Activated CD8-positive, alpha-beta memory T cell treated with anti-CD3 and anti-CD28 coated beads for 24 hours (primary cell): ENCODE measurements around the gene SLC17A9.

Source experiments
- DNase-seq: peaks from one replicate; pipeline ENCODE4 v3.0.0-alpha.2; 2020

SLC17A9 gene

DNA sequence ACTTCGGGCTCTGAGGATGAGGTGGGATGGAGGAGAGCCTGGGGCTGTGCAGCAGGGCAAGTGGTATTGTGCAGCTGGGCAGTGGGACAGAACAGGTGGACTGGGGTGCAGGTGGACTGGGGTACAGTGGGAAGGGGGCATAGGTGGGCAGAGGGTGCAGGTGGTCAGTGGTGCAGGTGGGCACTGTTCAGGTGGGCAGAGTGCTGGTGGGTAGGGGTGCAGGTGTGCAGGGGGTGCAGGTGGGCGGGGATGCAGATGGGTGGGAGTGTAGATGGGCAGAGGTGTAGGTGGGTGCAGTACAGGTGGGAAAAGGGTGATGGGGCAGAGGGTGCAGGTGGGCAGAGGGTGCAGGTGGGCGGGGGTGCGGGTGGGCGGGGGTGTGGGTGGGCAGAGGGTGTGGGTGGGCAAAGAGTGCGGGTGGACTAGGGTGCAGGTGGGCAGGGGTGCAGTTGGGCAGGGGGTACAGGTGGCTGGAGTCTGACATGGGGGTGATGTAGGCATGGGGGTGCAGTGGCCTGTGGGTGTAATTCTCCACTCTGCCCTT, 33.8 kb downstream of the SLC17A9 start:
- DNase-seq, result no peak

GRCh38 chr20:62987114-62987513, 34.6 kb downstream of the SLC17A9 start:
- DNase-seq, result no peak

DNA sequence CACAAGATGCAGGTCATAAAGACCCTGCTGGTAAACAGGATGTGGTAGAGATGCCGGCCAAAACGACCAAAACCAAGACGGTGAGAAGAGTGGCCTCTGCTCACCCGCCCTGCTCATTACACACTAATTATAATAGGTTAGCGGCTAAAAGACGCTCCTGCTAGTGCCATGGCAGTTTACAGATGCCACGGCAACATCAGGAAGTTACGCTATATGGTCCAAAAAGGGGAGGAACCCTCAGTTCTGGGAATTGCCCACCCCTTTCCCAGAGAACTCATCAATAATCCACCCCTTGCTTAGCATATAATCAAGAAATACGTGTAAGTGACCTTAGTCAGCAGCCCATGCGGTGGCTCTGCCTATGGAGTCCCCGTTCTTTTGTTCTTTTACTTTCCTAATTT, 36.7 kb downstream of the SLC17A9 start:
- DNase-seq, result no peak

- DNase-seq, result no peak
Measured at GRCh38 chr20:62990306-62990825, 37.9 kb downstream of the SLC17A9 start.

DNA sequence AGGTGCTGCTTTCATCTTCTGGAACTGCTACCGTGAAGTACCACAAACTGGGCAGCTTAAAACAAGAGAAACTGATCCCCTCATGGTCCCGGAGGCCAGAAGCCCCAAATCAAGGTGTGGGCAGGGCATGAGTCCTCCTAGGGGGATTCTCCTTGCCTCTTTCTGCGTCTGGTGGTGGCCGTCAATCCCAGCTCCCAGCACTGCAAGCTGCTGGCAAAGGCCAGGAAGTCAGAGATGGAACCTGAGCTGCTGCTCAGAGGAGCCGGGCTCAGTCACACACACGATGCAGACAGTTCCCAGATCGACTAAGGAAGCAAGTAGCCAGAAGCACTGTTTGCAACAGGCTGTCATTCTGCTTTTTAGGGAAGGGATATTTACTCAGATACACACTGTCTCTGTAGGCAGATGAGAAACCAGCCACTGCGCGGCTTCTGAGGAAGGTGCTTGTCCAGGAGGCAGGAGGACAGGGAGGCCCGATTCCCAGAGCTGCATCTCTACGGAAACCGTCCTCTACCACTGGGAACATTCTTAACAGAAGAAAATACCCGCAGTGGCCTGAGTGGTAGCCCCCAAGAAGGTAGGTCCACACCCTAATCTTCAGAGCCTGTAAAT, 38.8 kb downstream of the SLC17A9 start:
- no peak for DNase-seq

DNA sequence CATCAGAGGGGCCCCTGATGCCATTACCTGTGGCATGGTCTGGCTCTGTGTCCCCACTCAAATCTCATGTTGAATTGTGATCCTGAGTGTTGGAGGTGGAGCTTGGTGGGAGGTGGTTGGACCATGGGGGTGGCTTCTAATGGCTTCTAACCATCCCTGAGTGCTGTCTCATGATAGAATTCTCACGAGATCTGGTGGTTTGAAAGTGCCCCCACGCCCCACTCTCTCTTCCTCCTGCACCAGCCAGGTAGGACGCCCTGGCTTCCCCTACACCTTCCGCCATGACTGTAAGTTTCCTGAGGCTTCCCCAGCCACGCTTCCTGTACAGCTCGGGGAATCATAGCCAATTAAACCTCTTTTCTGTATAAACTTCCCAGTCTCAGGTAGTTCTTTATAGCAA, 39.4 kb downstream of the SLC17A9 start:
- no peak for DNase-seq

DNA sequence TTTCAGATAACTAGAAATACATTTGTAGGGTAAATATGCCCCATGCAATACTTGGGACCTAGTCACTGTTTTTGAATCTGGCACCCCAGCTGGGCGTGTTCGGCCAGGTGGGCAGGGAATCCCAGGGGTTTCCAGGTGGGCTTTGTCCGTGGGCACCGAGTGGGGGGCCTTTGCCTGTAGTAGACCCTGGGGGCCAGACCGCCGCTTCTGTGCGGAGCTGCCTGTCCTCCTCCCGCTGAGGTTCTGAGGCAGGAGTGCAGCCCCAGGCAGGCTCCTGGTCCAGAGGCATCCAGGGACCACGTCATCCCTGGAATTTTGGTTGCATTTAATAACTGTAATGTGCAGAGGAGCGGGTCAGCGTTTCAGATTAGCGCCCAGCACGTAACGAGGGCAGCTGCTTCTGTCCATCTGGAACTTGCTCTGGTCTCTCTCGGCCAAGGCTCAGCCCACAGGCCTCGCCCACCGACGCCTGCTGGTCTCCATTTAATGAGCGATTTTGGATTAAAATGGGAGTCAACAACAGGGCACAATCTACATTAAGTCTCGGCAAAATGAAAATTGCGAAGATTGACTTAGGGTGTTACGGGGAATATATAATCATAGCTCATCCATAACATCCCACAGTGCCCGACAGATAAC, 41.5 kb downstream of the SLC17A9 start:
- DNase-seq, result no peak

- no peak for DNase-seq
Measured at GRCh38 chr20:62994869-62995281, 42.4 kb downstream of the SLC17A9 start.

- DNase-seq, result no peak
Measured at GRCh38 chr20:62995481-62995880, 43.0 kb downstream of the SLC17A9 start.

- DNase-seq, result no peak
Measured at GRCh38 chr20:62995898-62996595, 43.5 kb downstream of the SLC17A9 start.

DNA sequence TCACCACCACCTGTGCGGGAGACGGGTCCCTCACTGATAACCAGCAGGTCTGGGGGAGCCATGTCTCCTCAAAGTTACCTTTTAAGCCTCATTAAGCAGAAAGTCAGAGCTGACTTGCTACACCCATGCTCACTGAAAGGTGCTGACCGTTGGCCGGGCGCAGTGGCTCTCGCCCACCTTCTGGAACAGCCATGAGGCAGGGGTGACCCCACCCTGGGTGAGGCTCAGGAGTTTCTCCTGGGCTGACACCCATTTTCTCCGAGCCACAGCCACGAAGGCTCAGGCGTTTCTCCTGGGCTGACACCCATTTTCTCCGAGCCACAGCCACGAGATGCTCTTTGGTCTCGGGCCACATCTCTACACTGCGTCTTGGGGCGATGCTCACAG, 44.1 kb downstream of the SLC17A9 start:
- DNase-seq, result no peak

DNA sequence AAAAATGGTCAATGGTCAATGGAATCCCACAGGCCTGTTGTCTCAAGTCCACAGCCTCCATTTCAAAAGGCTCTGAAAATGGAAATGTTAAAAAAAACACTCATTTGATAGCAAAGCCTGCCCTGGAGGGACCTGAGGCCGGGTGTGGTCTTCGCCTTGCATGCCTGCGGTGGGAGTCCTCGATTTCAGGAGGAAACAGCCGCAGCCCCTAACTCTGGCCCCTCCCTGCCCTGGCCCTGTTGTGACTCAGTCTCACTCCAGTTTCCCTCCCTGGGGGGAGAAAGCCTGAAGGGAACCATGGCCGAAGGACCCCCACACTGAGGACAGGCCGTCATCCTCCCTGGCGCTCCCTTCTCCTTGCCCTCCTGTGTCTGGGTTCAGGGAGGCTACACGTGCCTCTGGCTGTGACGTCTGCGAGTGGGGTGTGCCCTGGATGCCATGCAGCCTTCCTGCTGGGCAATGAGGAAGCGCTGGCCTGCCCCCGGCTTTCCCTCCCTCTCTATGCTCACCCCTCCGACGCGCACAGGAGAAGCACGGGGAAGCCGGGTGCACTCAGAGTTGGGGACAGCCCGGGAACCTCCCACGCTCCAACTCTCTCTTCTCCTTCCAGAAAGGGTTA, 45.0 kb downstream of the SLC17A9 start:
- no peak for DNase-seq

DNA sequence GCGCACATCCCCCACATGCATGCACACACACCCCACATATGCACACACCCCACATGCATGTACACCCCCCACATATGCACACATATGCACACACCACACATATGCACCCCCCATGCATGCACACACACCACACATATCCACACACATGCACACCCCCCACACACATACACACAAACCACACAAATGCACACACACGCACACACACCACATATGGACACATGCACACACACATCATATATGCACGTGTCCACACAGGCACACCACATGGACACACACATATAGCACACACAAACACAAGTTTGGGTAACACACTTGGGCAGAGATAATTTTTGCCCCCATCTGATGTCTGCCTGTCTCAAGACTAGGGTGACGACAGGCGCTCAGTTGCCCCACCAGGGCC, 45.9 kb downstream of the SLC17A9 start:
- DNase-seq, result no peak

DNA sequence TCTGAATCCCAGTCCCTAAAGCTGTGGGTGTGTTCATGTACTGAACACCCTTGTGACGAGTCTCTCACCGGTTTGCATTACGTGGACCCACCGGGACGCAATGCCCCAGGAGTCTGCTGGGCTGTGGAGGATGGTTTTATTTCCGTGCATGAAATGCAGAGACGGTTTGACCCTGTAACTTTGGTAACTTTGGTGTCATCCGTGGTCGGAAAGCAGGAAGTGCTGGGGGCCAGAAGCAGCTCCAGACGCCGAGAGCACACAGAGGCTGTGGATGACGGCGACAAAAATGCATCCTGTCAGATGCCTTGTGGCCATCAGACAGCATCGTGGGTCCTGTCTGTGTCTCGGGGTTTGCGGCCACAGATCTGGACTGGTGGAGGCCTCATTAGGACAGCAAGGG, 47.1 kb downstream of the SLC17A9 start:
- no peak for DNase-seq

GRCh38 chr20:63000036-63000435, 47.5 kb downstream of the SLC17A9 start:
- no peak for DNase-seq

DNA sequence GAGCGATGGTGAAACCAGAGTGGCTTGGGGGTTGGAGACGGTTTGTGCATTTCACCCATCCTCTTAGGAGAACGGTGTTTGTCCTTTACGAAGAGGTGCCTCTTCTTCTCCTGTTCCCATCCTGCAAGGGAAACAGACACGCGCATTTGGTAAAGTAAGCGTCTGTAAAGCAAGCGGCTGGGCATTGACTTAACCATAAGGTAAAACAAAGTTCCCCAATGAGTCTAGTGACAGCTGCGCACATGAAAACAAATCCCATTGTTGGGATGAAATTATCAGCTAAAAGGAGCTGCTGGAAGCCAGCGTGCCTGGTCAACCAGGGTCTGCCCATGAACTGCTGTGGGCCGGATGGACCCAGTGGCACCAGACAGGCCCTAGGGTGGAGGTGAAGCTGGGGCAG, 48.4 kb downstream of the SLC17A9 start:
- no peak for DNase-seq

- no peak for DNase-seq
Measured at GRCh38 chr20:63002511-63002910, 50.0 kb downstream of the SLC17A9 start.

DNA sequence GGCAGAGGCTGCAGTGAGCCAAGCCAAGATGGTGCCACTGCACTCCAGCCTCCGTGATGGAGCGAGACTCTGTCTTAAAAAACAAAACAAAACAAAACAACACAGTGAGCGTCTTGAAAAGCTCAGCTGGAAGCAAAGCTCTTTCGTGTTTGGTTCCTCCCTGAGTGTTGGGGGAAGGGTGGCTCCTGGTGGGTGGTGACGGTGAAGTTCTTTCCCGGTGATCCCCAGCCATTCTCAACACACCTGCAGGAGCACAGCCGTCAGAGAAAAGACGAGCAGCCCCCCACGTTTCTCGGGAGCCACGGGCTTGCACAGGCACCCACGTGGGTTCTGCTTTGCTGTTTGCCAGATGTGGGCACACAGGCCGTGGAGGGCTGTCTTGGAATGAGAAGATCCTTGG, 51.0 kb downstream of the SLC17A9 start:
- no peak for DNase-seq

- no peak for DNase-seq
Measured at GRCh38 chr20:63004607-63005364, 52.3 kb downstream of the SLC17A9 start.

- DNase-seq, result no peak
Measured at GRCh38 chr20:63005365-63005861, 52.9 kb downstream of the SLC17A9 start.

- no peak for DNase-seq
Measured at GRCh38 chr20:63005862-63006539, 53.5 kb downstream of the SLC17A9 start.
